ENCODE results near the gene SYNCRIP. TPM values are rescaled to one million over a fixed set of nuclear protein-coding genes. Genes with fewer than 3 reads are reported as not detected.
"Not testable (repeated sequence)": the region's sequence is repeated elsewhere in the genome, so short reads cannot be mapped to it uniquely, and the experiment has no call there.

SYNCRIP gene
- total and polyA plus RNA-seq, 8 donors, result 72.2 to 182 (median 156) TPM

DNA sequence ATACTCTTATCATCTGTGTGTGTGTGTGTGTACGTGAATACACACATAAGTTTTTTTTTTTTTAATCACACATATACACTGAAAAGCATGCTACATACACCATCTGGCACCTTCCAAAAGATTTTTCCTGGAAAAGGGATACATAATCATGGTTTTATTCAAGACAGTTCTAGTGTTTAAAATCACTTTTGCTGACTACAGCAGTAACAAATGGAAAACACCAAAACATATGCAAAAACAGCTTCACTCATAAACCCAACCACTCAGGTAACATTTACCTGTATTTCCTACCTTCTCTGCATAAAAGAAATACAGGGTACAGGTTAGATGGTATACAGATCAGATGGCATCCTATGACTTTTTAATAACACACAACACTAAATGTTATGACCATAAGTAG is 51.5 kb downstream of the SYNCRIP start:
- H3K9me3 ChIP-seq, result no peaks in the 10 kb centered on the region
- ATAC-seq (no peak), DNase-seq (no peak)
- peaks cover 12 to 25% of the 10 kb centered on the region in 2 donors for H3K4me1 ChIP-seq
- H3K4me3 ChIP-seq, result no peak overlapping the region
- no peaks in the 10 kb centered on the region for H3K36me3 ChIP-seq
- peak overlapping the region in 1 of 2 donors; percentile 29 for H3K27ac ChIP-seq
- TF ChIP-seq, protein P1, sequence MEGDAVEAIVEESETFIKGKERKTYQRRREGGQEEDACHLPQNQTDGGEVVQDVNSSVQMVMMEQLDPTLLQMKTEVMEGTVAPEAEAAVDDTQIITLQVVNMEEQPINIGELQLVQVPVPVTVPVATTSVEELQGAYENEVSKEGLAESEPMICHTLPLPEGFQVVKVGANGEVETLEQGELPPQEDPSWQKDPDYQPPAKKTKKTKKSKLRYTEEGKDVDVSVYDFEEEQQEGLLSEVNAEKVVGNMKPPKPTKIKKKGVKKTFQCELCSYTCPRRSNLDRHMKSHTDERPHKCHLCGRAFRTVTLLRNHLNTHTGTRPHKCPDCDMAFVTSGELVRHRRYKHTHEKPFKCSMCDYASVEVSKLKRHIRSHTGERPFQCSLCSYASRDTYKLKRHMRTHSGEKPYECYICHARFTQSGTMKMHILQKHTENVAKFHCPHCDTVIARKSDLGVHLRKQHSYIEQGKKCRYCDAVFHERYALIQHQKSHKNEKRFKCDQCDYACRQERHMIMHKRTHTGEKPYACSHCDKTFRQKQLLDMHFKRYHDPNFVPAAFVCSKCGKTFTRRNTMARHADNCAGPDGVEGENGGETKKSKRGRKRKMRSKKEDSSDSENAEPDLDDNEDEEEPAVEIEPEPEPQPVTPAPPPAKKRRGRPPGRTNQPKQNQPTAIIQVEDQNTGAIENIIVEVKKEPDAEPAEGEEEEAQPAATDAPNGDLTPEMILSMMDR (IDR thresholded peaks at IDR 0.05), result no peak
- no peaks in the 10 kb centered on the region for H3K27me3 ChIP-seq
- intact Hi-C loops (cut with DNase I), result no loop called here

DNA sequence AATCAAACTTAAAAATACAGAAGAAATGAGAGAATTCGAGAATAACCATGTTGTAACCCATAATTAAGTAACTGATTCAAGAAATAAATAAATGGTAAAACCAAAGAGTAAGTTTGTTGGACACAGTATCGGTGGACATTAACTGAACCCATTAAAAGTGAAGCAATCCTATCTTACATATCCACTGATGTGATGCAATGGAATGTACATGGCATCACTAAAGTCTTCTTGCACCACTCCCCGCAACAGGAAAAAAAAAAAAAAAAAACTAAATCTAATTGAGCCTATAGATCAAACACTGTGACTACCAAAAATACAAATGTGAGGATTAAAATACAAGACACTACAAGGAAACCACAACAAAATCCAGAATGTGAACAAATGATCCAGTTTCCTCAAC is 56.9 kb downstream of the SYNCRIP start:
- Histone ChIP-seq H3K27me3 (no peaks in the 10 kb centered on the region), H3K27ac (no peak overlapping the region), H3K36me3 (no peaks in the 10 kb centered on the region), H3K4me3 (no peak overlapping the region), H3K9me3 (peaks cover 0 to 18% of the 10 kb centered on the region in 2 donors), H3K4me1 (no peaks in the 10 kb centered on the region)
- intact Hi-C loops (cut with DNase I), result no loop called here
- DNase-seq (no peak), ATAC-seq (no peak)
- TF ChIP-seq, protein P1 (IDR thresholded peaks at IDR 0.05), result no peak

DNA sequence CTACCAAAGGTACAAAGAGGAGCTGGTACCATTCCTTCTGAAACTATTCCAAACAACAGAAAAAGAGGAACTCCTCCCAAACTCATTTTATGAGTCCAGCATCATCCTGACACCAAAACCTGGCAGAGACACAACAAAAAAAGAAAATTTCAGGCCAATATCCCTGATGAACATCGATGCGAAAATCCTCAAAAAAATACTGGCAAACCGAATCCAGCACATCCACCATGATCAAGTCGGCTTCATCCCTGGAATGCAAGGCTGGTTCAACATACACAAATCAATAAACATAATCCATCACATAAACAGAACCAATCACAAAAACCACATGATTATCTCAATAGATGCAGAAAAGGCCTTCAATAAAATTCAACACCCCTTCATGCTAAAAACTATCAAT is 59.9 kb downstream of the SYNCRIP start:
- intact Hi-C loops (cut with DNase I); H3K4me3 ChIP-seq; H3K36me3 ChIP-seq; H3K4me1 ChIP-seq; ATAC-seq; DNase-seq; H3K27ac ChIP-seq; H3K27me3 ChIP-seq: not testable (repeated sequence)
- peaks cover 0 to 18% of the 10 kb centered on the region in 2 donors for H3K9me3 ChIP-seq

DNA sequence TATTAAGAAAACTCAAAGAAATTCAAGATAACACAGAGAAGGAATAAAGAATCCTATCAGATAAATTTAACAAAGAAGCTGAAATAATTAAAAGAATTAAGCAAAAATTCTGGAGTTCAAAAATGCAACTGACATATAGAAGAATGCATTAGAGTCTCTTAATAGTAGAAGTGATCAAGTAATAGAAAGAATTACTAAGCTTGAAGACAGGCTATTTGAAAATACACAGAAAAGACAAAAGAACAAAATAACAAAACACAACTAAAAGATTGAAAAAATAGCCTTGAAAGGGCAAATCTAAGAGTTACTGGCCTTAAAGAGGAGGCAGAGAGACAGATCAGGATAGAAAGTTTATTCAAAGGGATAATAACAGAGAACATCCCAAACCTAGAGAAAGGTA is 61.1 kb downstream of the SYNCRIP start:
- Histone ChIP-seq H3K9me3 (peaks cover 0 to 18% of the 10 kb centered on the region in 2 donors), H3K27me3 (no peaks in the 10 kb centered on the region), H3K36me3 (peaks cover 0 to 4% of the 10 kb centered on the region in 2 donors), H3K4me3 (no peak overlapping the region), H3K4me1 (peaks cover 0 to 14% of the 10 kb centered on the region in 2 donors), H3K27ac (no peak overlapping the region)
- TF ChIP-seq, protein P1 (IDR thresholded peaks at IDR 0.05), result no peak
- ATAC-seq (no peak), DNase-seq (no peak)
- intact Hi-C loops (cut with DNase I), result no loop called here

DNA sequence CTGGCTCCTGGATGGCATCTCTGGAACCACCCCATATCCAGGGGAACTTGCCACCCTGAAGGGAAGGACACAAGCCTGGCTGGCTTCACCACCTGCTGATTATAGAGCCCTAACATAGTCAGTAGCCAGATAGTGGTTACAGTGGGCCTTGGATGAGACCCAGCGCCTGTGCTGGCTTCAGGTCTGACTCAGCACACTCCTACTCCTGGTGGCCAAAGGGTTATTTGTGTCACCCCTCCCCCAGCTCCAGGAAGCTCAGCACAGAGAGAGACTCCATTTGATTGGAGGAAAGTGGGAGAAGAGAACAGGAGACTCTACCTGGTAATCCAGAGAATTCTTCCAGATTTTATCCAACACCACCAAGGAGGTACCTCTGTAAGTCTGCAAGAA is 61.8 kb downstream of the SYNCRIP start:
- DNase-seq (no peak), ATAC-seq (peak; percentile 34)
- peaks cover 0 to 18% of the 10 kb centered on the region in 2 donors for H3K9me3 ChIP-seq
- H3K27me3 ChIP-seq, result no peaks in the 10 kb centered on the region
- H3K36me3 ChIP-seq, result peaks cover 0 to 4% of the 10 kb centered on the region in 2 donors
- TF ChIP-seq, protein P1 (IDR thresholded peaks at IDR 0.05), result no peak
- H3K4me1 ChIP-seq, result peaks cover 0 to 19% of the 10 kb centered on the region in 2 donors
- no peak overlapping the region for H3K27ac ChIP-seq
- intact Hi-C loops (cut with DNase I), result no loop called here
- no peak overlapping the region for H3K4me3 ChIP-seq
